ENCODE results near the gene OAS2.
A peak's percentile ranks its signal among the peaks of the same experiment; 100 is the strongest.

OAS2 gene

GRCh38 chr12:113048716-113049127 is 70.4 kb downstream of the OAS2 start:
- peak; percentile 74 for DNase-seq (ENCODE audit: low read depth)
- TF ChIP-seq CTCF (IDR thresholded peaks at IDR 0.05; ENCODE audit: insufficient read depth, low read depth, low read length, missing control alignments), result peak; percentile 72
- no peak overlapping the region for H3K4me3 ChIP-seq (ENCODE audit: low read depth, low read length)

- peak; percentile 63 for DNase-seq (ENCODE audit: low read depth)
- TF ChIP-seq CTCF (IDR thresholded peaks at IDR 0.05; ENCODE audit: insufficient read depth, low read depth, low read length, missing control alignments), result peak; percentile 53
- no peak overlapping the region for H3K4me3 ChIP-seq (ENCODE audit: low read depth, low read length)
Observed at GRCh38 chr12:113049976-113050742, 71.8 kb downstream of the OAS2 start.

- no peak for TF ChIP-seq CTCF (IDR thresholded peaks at IDR 0.05; ENCODE audit: insufficient read depth, low read depth, low read length, missing control alignments)
- H3K4me3 ChIP-seq (ENCODE audit: low read depth, low read length), result no peak overlapping the region
- DNase-seq (ENCODE audit: low read depth), result peak; percentile 37
Observed at GRCh38 chr12:113050795-113051194, 72.5 kb downstream of the OAS2 start.

GRCh38 chr12:113051759-113052158 is 73.4 kb downstream of the OAS2 start:
- no peak overlapping the region for H3K4me3 ChIP-seq (ENCODE audit: low read depth, low read length)
- TF ChIP-seq CTCF (IDR thresholded peaks at IDR 0.05; ENCODE audit: insufficient read depth, low read depth, low read length, missing control alignments), result no peak
- DNase-seq (ENCODE audit: low read depth), result no peak

GRCh38 chr12:113052326-113052725 is 74.0 kb downstream of the OAS2 start:
- no peak for DNase-seq (ENCODE audit: low read depth)
- no peak for TF ChIP-seq CTCF (IDR thresholded peaks at IDR 0.05; ENCODE audit: insufficient read depth, low read depth, low read length, missing control alignments)
- H3K4me3 ChIP-seq (ENCODE audit: low read depth, low read length), result no peak overlapping the region

GRCh38 chr12:113054948-113055486 is 76.7 kb downstream of the OAS2 start:
- TF ChIP-seq CTCF (IDR thresholded peaks at IDR 0.05; ENCODE audit: insufficient read depth, low read depth, low read length, missing control alignments), result no peak
- no peak for DNase-seq (ENCODE audit: low read depth)
- no peak overlapping the region for H3K4me3 ChIP-seq (ENCODE audit: low read depth, low read length)

Data from GM12865 (cell line).